AG04450 (cell line): ENCODE data around the gene GSTT2B. TPM values are rescaled to one million over a fixed set of nuclear protein-coding genes. Genes with fewer than 3 reads are reported as not detected.
A peak's percentile ranks its signal among the peaks of the same experiment; 100 is the strongest.
"Not testable (repeated sequence)": the region's sequence is repeated elsewhere in the genome, so short reads cannot be mapped to it uniquely, and the experiment has no call there.

Experiments
- CTCF ChIA-PET: fragments of 300-600, 350-600 bp; formaldehyde crosslinking; extraction: SDS; loops from one replicate; lab custom pipeline; 2022; ENCODE audit warnings: antibody characterized with exemption, inconsistent platforms; lab: Charles Lee
- POLR2A ChIA-PET: fragments of 350-600 bp; formaldehyde crosslinking; extraction: SDS; loops from one replicate; lab custom pipeline; 2021; ENCODE audit warnings: antibody characterized with exemption, inconsistent platforms; lab: Yijun Ruan, JAX
- DNase-seq: peaks from one replicate; pipeline ENCODE4 v3.0.0-alpha.2; 2011; ENCODE audit warnings: low read depth, low spot score
- H3K27ac ChIP-seq: one replicate; pipeline ENCODE4 v1.5.1; 2012; ENCODE audit warnings: low read depth, low read length, control low read depth
- H3K27me3 ChIP-seq: one replicate; pipeline ENCODE4 v1.6.0; 2012; ENCODE audit warnings: low read length; ENCODE audit not compliant: control insufficient read depth, insufficient read depth
- H3K4me3 ChIP-seq: 2 replicates; pipeline ENCODE4 v1.5.1; 2011; ENCODE audit warnings: mild to moderate bottlenecking, low read depth, low read length, control low read depth
- H3K9me3 ChIP-seq: 2 replicates; pipeline ENCODE4 v1.5.1; 2012; ENCODE audit warnings: low read length; ENCODE audit not compliant: control insufficient read depth, insufficient read depth
- polyA plus RNA-seq: library from polyadenylated mRNA; depleted of rRNA; stranded (reverse); fragments of >200 nt; gene quantifications from 2 replicates; pipeline ENCODE4 v1.2.3, GENCODE V29; 2011
- TF ChIP-seq, protein P1 (sequence below): IDR thresholded peaks from 2 replicates; pipeline ENCODE4 v1.5.1; 2011; ENCODE audit warnings: low read depth, low read length, control low read depth, inconsistent platforms

GSTT2B gene
- polyA plus RNA-seq, 1 experiment, result 33.1 TPM

DNA sequence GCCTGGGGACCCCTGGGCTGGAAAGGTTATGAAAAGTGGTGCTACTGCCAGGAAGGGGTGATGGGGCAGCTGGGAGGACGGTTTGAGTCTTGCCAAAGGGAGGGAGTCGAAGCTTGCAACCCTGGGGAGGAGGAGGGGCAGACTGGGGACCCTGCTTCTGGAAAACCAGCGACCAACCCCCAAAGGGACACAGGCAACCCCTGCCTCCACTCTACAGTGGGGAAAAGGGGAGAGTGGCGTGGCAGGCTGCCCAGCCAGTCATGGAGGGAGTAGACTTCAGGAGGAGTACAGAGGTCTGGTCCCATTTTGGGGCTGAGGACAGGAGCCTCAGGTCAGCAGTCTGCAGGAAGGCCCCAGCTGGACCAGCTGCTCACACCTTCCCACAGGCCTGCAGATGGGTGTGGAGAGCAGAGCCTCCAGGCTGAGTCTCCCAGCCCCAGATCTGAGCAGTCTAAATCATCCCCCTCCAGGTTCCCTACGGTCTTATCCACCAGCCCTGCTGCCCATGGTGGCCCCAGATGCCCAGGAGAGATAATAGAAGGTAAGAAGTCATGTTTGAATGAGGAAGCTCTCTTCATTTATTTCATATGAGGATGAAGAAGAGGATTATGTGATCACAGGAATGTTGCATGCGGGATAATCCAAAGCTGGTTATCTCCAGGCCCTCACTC, 10.0 kb upstream of the GSTT2B start:
- POLR2A ChIA-PET, result no interaction called here

GRCh38 chr22:23970201-23970641, 9.2 kb upstream of the GSTT2B start:
- CTCF ChIA-PET, result no interaction called here
- Histone ChIP-seq H3K4me3 (no peak overlapping the region), H3K27me3 (no peaks in the 10 kb centered on the region), H3K9me3 (no peaks in the 10 kb centered on the region), H3K27ac (no peak overlapping the region)
- no peak for DNase-seq
- POLR2A ChIA-PET, result no interaction called here
- TF ChIP-seq, protein P1, sequence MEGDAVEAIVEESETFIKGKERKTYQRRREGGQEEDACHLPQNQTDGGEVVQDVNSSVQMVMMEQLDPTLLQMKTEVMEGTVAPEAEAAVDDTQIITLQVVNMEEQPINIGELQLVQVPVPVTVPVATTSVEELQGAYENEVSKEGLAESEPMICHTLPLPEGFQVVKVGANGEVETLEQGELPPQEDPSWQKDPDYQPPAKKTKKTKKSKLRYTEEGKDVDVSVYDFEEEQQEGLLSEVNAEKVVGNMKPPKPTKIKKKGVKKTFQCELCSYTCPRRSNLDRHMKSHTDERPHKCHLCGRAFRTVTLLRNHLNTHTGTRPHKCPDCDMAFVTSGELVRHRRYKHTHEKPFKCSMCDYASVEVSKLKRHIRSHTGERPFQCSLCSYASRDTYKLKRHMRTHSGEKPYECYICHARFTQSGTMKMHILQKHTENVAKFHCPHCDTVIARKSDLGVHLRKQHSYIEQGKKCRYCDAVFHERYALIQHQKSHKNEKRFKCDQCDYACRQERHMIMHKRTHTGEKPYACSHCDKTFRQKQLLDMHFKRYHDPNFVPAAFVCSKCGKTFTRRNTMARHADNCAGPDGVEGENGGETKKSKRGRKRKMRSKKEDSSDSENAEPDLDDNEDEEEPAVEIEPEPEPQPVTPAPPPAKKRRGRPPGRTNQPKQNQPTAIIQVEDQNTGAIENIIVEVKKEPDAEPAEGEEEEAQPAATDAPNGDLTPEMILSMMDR, result no peak

More for the DNA sequence above, 10.0 kb upstream of the GSTT2B start:
- Histone ChIP-seq H3K4me3 (no peak overlapping the region), H3K9me3 (no peaks in the 10 kb centered on the region), H3K27ac (no peak overlapping the region), H3K27me3 (no peaks in the 10 kb centered on the region)
- no peak for DNase-seq
- CTCF ChIA-PET, result interaction anchor here (0.6 kb wide), 1 partner anchor 185 kb away, joined by 3 read pairs; no protein-coding TSS in a partner anchor
- TF ChIP-seq, protein P1, result no peak

DNA sequence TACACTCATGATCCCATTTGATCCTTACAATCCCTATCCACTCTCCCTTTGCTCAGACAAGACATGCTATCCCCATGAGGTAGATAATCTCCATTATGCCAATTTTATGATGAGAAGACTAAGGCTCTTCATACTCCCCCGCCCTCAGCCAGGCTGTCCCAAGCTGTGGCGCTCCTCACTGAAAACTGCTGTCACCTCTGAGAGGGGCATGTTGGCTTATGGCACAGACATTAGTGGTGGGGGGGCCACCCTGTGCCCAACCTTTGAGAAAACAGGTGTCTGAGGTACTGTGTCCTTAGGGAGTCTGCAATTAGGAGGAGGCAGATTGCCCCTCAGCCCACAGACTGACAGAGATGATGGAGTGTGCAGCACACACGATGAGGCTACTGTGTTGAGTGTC, 8.1 kb upstream of the GSTT2B start:
- ChIA-PET CTCF (no interaction called here), POLR2A (no interaction called here)
- H3K27me3 ChIP-seq, result no peaks in the 10 kb centered on the region
- H3K27ac ChIP-seq, result no peak overlapping the region
- H3K4me3 ChIP-seq, result no peak overlapping the region
- DNase-seq, result no peak
- H3K9me3 ChIP-seq, result no peaks in the 10 kb centered on the region
- TF ChIP-seq, protein P1, result no peak

GRCh38 chr22:23966568-23966967, 5.6 kb upstream of the GSTT2B start, which contains the start of gene DDTL:
DDTL (plus strand) TSS chr22:23966888; CDS start chr22:23966915, 27 bp downstream.
- CTCF ChIA-PET, H3K27me3 ChIP-seq, H3K9me3 ChIP-seq, H3K27ac ChIP-seq, POLR2A ChIA-PET, DNase-seq, H3K4me3 ChIP-seq: not testable (repeated sequence)

DNA sequence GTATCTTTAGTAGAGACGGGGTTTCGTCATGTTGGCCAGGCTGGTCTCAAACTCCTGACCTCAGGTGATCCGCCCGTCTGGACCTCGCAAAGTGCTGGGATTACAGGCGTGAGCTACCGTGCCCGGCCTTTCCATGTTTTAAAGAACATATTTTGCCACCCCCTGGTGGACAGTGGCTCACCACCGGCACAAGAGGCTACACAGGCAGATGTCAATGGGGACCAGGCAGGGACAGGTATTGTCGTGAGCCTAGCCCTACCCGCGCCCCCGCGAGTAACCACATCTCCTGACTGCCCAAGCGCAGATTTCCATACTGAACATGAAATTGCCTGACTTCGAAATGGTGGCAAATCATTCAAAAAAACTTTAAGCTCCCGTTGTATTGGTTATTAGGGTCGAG, 5.1 kb upstream of the GSTT2B start:
- DNase-seq, POLR2A ChIA-PET, H3K27me3 ChIP-seq, CTCF ChIA-PET, H3K27ac ChIP-seq, H3K9me3 ChIP-seq, H3K4me3 ChIP-seq: not testable (repeated sequence)

GRCh38 chr22:23956301-23956900, 4.6 kb downstream of the GSTT2B start:
- H3K27ac ChIP-seq, POLR2A ChIA-PET, H3K4me3 ChIP-seq, H3K27me3 ChIP-seq, H3K9me3 ChIP-seq: not testable (repeated sequence)
- TF ChIP-seq, protein P1, result peak; percentile 78
- DNase-seq, result peak; percentile 24
- CTCF ChIA-PET, result interaction anchor here (0.6 to 1.6 kb wide), 12 partner anchors 17 to 110 kb away, joined by 3 to 11 read pairs (median 4); partner anchors contain the start of gene SLC2A11

DNA sequence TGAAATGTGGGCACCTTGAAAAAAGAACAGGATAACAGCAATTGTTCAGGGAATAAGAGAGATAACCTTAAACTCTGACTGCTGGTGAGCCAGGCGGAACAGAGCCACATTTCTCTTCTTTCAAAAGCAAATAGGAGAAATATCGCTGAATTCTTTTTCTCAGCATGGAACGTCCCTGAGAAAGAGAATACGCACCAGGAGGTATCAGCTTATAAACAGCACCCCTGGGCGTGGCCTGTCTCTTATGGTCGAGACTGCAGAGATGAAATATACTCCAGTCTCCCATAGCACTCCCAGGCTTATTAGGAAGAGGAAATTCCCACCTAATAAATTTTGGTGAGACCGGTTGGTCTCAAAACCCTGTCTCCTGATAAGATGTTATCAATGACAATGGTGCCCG, 5.1 kb downstream of the GSTT2B start:
- H3K4me3 ChIP-seq, H3K9me3 ChIP-seq, H3K27me3 ChIP-seq, POLR2A ChIA-PET, H3K27ac ChIP-seq, DNase-seq: not testable (repeated sequence)
- CTCF ChIA-PET, result interaction anchor here (0.6 to 1.6 kb wide), 12 partner anchors 17 to 110 kb away, joined by 3 to 11 read pairs (median 4); partner anchors contain the start of gene SLC2A11

DNA sequence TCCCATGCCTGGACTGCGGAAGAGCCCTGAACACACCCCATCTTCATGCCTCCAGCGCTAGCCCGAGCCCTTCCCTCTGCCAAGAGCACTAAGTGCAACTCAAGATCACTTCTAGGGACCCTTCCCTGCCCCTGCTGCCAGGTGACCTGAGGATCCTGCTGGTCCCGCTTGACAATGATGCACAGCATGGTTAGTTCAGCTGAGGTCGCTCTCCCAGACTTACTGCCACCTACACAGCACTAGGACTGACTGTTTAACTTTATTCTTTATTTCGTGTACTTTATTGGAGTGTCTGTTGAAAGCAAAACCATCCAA, 6.0 kb downstream of the GSTT2B start:
- POLR2A ChIA-PET, H3K27me3 ChIP-seq, H3K27ac ChIP-seq, H3K4me3 ChIP-seq, DNase-seq, H3K9me3 ChIP-seq: not testable (repeated sequence)
- CTCF ChIA-PET, result interaction anchor here (1.6 kb wide), 1 partner anchor 105 kb away, joined by 4 read pairs; no protein-coding TSS in a partner anchor
